ENCODE measurements around the gene RBM47. TPM values are rescaled to one million over a fixed set of nuclear protein-coding genes. Genes with fewer than 3 reads are reported as not detected.
"Not testable (repeated sequence)": the region's sequence is repeated elsewhere in the genome, so short reads cannot be mapped to it uniquely, and the experiment has no call there.

RBM47 gene
- total RNA-seq, 1 donor from 2014 or later, result 0.98 TPM

DNA sequence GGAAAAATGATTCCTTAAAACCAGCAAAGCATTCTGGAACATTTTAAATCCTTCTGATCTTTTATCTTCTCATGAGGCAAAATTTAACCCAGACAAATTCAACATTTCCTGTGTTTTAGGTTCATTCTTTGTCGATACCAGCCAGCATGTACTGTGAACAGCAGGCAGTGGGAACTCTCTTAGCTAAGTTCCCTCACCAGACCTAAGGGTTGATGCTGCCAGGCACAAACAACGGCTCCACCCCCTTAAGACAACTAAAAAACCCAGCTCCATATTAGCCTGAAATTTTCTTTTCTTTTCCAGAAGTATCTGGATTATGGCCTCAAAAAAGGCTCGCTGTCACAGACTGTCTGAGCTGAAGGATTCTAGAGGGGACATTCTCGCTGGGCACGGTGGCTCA lies 2.4 kb upstream of the RBM47 start:
- Mint-ChIP-seq H3K27ac (ENCODE audit: unreplicated experiment) (no peak overlapping the region), H3K4me3 (ENCODE audit: unreplicated experiment) (no peak overlapping the region), H3K9me3 (ENCODE audit: unreplicated experiment) (no peaks in the 10 kb centered on the region), H3K4me1 (ENCODE audit: low read depth, unreplicated experiment) (peaks cover 3% of the 10 kb centered on the region), H3K36me3 (ENCODE audit: unreplicated experiment) (no peaks in the 10 kb centered on the region), H3K27me3 (ENCODE audit: unreplicated experiment) (peaks cover 3% of the 10 kb centered on the region)
- no peak for DNase-seq
- TF ChIP-seq, protein P1, sequence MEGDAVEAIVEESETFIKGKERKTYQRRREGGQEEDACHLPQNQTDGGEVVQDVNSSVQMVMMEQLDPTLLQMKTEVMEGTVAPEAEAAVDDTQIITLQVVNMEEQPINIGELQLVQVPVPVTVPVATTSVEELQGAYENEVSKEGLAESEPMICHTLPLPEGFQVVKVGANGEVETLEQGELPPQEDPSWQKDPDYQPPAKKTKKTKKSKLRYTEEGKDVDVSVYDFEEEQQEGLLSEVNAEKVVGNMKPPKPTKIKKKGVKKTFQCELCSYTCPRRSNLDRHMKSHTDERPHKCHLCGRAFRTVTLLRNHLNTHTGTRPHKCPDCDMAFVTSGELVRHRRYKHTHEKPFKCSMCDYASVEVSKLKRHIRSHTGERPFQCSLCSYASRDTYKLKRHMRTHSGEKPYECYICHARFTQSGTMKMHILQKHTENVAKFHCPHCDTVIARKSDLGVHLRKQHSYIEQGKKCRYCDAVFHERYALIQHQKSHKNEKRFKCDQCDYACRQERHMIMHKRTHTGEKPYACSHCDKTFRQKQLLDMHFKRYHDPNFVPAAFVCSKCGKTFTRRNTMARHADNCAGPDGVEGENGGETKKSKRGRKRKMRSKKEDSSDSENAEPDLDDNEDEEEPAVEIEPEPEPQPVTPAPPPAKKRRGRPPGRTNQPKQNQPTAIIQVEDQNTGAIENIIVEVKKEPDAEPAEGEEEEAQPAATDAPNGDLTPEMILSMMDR (IDR thresholded peaks at IDR 0.05; ENCODE audit: partially characterized antibody, unreplicated experiment), result no peak

DNA sequence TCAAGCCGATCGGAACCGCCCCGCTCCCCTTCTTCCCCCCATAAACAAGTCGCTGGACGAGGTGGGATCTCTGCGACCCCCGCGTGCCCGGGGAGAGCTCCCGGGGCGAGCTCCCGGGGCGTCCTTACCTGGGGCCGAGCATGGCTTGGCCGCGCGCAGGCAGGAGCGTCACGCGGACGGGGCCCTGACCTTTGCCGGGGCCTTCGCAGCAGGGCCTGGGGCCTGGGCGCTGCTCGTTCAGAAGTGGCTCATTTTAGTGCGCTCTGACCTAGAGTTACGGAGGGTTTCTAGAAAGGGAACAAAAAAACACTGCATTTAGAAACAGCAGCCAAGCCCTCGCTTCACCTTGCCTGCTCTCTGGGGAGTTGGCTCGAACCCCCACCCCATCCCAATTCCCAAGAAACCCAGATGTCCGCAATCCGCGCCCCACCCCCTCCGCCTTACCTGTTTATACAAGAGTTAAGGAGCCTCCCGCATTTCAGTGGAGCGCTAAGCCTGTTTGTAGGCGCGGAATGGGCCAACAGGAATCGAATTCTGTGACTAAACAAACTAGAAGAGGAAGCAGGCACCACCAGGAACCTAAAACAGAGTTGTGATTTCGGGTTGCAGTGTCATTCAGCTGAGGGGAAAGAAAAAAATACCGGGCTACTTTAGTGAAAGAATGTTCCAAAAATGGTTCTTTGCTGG lies 814 bp upstream of the RBM47 start:
- Mint-ChIP-seq H3K4me1 (ENCODE audit: low read depth, unreplicated experiment) (peaks cover 3% of the 10 kb centered on the region), H3K27ac (ENCODE audit: unreplicated experiment) (no peak overlapping the region), H3K9me3 (ENCODE audit: unreplicated experiment) (peaks cover 1% of the 10 kb centered on the region), H3K27me3 (ENCODE audit: unreplicated experiment) (peaks cover 3% of the 10 kb centered on the region), H3K4me3 (ENCODE audit: unreplicated experiment) (peak overlapping the region; percentile 98), H3K36me3 (ENCODE audit: unreplicated experiment) (no peaks in the 10 kb centered on the region)
- DNase-seq, result peak; percentile 38
- TF ChIP-seq, protein P1 (IDR thresholded peaks at IDR 0.05; ENCODE audit: partially characterized antibody, unreplicated experiment), result no peak

DNA sequence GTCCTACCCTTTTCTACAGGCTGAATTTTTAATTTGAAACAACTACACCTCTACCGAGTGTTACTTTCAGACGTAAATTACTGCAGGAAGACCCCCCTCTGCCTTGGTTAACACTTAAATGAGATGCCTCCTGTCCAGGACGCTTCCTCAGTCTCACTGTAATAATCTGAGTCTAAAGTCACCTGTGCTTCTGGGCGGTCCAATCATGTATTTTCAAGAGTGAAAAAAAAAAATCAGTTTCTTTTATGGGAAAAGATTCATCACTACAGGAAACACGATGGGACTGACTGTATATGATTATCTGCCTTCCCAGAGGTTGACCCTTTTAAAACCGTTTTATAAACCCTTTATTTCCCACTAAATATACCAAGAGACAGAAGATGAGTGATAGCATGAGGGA lies 776 bp downstream of the RBM47 start:
- Mint-ChIP-seq H3K4me1 (ENCODE audit: low read depth, unreplicated experiment) (peaks cover 3% of the 10 kb centered on the region), H3K4me3 (ENCODE audit: unreplicated experiment) (peak overlapping the region; percentile 80), H3K36me3 (ENCODE audit: unreplicated experiment) (no peaks in the 10 kb centered on the region), H3K9me3 (ENCODE audit: unreplicated experiment) (peaks cover 1% of the 10 kb centered on the region), H3K27ac (ENCODE audit: unreplicated experiment) (no peak overlapping the region), H3K27me3 (ENCODE audit: unreplicated experiment) (peaks cover 3% of the 10 kb centered on the region)
- no peak for DNase-seq
- TF ChIP-seq, protein P1 (IDR thresholded peaks at IDR 0.05; ENCODE audit: partially characterized antibody, unreplicated experiment), result no peak

DNA sequence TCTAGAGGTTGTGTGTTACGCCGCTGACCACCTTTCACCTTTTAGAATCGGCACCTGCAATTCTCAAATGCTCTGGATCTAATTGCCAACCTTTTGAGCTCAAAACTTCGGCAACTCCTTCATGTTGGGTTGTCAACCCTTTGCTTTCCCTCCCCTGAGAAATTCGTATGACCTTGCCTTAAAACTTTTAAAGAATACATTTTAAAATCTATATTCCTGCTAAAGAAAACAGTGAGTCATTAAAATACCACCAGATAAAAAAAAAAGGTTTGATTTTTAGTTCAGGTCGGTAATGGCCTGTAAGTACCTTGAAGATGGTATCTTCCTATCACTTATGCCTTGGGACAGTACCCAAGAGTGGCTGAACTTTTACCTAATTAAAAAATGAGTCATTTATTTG lies 1.3 kb downstream of the RBM47 start:
- H3K4me3 Mint-ChIP-seq (ENCODE audit: unreplicated experiment); H3K27me3 Mint-ChIP-seq (ENCODE audit: unreplicated experiment); H3K9me3 Mint-ChIP-seq (ENCODE audit: unreplicated experiment); DNase-seq; H3K36me3 Mint-ChIP-seq (ENCODE audit: unreplicated experiment); H3K27ac Mint-ChIP-seq (ENCODE audit: unreplicated experiment); H3K4me1 Mint-ChIP-seq (ENCODE audit: low read depth, unreplicated experiment): not testable (repeated sequence)

DNA sequence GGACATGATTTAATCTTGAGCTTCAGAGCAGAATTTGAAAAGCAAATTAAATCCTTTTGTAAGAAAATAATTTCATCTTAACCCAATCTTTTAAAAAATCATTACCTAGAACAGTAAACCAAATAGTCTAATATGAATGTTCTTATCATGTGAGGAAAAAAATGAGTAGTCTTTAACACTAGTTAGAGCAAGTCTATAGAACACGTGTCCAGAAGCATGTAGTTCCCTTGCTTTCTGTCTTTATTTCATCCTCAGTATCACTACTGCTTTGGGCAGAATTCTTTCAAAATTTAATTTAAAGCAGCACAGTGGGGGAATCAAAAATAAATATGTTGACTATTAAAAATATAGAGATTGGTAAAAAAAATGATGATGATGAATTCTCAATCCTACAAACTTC lies 2.1 kb downstream of the RBM47 start:
- Mint-ChIP-seq H3K4me1 (ENCODE audit: low read depth, unreplicated experiment) (peaks cover 3% of the 10 kb centered on the region), H3K36me3 (ENCODE audit: unreplicated experiment) (no peaks in the 10 kb centered on the region), H3K9me3 (ENCODE audit: unreplicated experiment) (peaks cover 1% of the 10 kb centered on the region), H3K27me3 (ENCODE audit: unreplicated experiment) (peaks cover 4% of the 10 kb centered on the region), H3K27ac (ENCODE audit: unreplicated experiment) (no peak overlapping the region), H3K4me3 (ENCODE audit: unreplicated experiment) (no peak overlapping the region)
- TF ChIP-seq, protein P1 (IDR thresholded peaks at IDR 0.05; ENCODE audit: partially characterized antibody, unreplicated experiment), result no peak
- DNase-seq, result no peak

Data from glutamatergic neuron (in vitro differentiated cells).